Central memory CD4-positive, alpha-beta T cell (primary cell): ENCODE measurements around the gene CD96.
"Not testable (repeated sequence)": the region's sequence is repeated elsewhere in the genome, so short reads cannot be mapped to it uniquely, and the experiment has no call there.

Source experiments
- DNase-seq: peaks from one replicate; pipeline ENCODE4 v3.0.0; 2022

CD96 gene

GRCh38 chr3:111629018-111629417 lies 87.0 kb downstream of the CD96 start:
- DNase-seq, result not testable (repeated sequence)

GRCh38 chr3:111630638-111631037 lies 88.6 kb downstream of the CD96 start:
- DNase-seq, result not testable (repeated sequence)

- no peak for DNase-seq
These were observed 93.4 kb downstream of the CD96 start for GRCh38 chr3:111635403-111635802.

GRCh38 chr3:111636366-111636885 lies 94.4 kb downstream of the CD96 start:
- DNase-seq, result no peak

GRCh38 chr3:111639316-111639715 lies 97.3 kb downstream of the CD96 start:
- DNase-seq, result no peak

GRCh38 chr3:111648991-111649579 lies 107.1 kb downstream of the CD96 start:
- DNase-seq, result no peak

GRCh38 chr3:111650378-111651275 lies 108.6 kb downstream of the CD96 start:
- DNase-seq, result no peak

GRCh38 chr3:111652492-111653180 lies 110.6 kb downstream of the CD96 start:
- no peak for DNase-seq

- DNase-seq, result no peak
These were observed 111.8 kb downstream of the CD96 start for GRCh38 chr3:111653766-111654165.

- no peak for DNase-seq
These were observed 120.0 kb downstream of the CD96 start for GRCh38 chr3:111662012-111662411.

GRCh38 chr3:111662907-111663306 lies 120.9 kb downstream of the CD96 start:
- DNase-seq, result no peak

- DNase-seq, result no peak
These were observed 124.2 kb downstream of the CD96 start for GRCh38 chr3:111666041-111666735.

- no peak for DNase-seq
These were observed 125.2 kb downstream of the CD96 start for GRCh38 chr3:111667170-111667569.

- peak; percentile 89 for DNase-seq
These were observed 125.7 kb downstream of the CD96 start for GRCh38 chr3:111667621-111668239.

GRCh38 chr3:111668326-111668725 lies 126.3 kb downstream of the CD96 start:
- DNase-seq, result no peak

- DNase-seq, result peak; percentile 52
These were observed 127.0 kb downstream of the CD96 start for GRCh38 chr3:111668888-111669488.

- DNase-seq, result no peak
These were observed 128.1 kb downstream of the CD96 start for GRCh38 chr3:111669926-111670630.

GRCh38 chr3:111672461-111672860 lies 130.5 kb downstream of the CD96 start:
- DNase-seq, result not testable (repeated sequence)

- no peak for DNase-seq
These were observed 133.8 kb downstream of the CD96 start for GRCh38 chr3:111675846-111676210.

- DNase-seq, result no peak
These were observed 134.4 kb downstream of the CD96 start for GRCh38 chr3:111676211-111677006.
